CD14-positive monocyte (primary cell): Measurements from ENCODE around the gene R3HDM4. TPM values are rescaled to one million over a fixed set of nuclear protein-coding genes. Genes with fewer than 3 reads are reported as not detected.

ENCODE experiments used
- DNase-seq, 3 donors: peaks; one replicate each; pipeline ENCODE4 v3.0.0-alpha.2; 2011 to 2022
- H2AFZ ChIP-seq: 2 replicates; pipeline ENCODE4 v1.6.0; 2012; ENCODE audit warnings: mild to moderate bottlenecking, low read depth, low read length, inconsistent platforms; ENCODE audit not compliant: insufficient read depth, poor library complexity, severe bottlenecking
- H3K27ac ChIP-seq, 2 donors: 1 replicate in 1 of 2; 2 replicates in 1 of 2; pipeline ENCODE4 v1.5.1; 2012 to 2013; ENCODE audit warnings: low read length in 2 of 2, control low read depth in 1 of 2, inconsistent platforms in 1 of 2, low read depth in 1 of 2, mild to moderate bottlenecking in 1 of 2
- H3K27me3 ChIP-seq, 2 donors: one replicate each; pipeline versions ENCODE4 v1.6.0 to v1.6.1; 2011 to 2013; ENCODE audit warnings: low read length in 2 of 2; ENCODE audit not compliant: control insufficient read depth in 2 of 2, insufficient read depth in 2 of 2
- H3K36me3 ChIP-seq, 2 donors: replicated peaks in 1 of 2; 1 replicate in 1 of 2; 2 replicates in 1 of 2; pipeline versions ENCODE4 v1.5.1 to v1.6.1; 2012 to 2013; ENCODE audit warnings: low read length in 2 of 2, control low read depth in 1 of 2, inconsistent platforms in 1 of 2, mild to moderate bottlenecking in 1 of 2; ENCODE audit not compliant: insufficient read depth in 2 of 2, control insufficient read depth in 1 of 2
- H3K4me1 ChIP-seq, 2 donors: 1 replicate in 1 of 2; 2 replicates in 1 of 2; pipeline versions ENCODE4 v1.5.1 to v1.6.1; 2012 to 2013; ENCODE audit warnings: low read length in 2 of 2, control low read depth in 1 of 2, inconsistent platforms in 1 of 2, mild to moderate bottlenecking in 1 of 2, moderate library complexity in 1 of 2; ENCODE audit not compliant: insufficient read depth in 2 of 2, control insufficient read depth in 1 of 2
- H3K4me2 ChIP-seq: replicated peaks from 2 replicates; pipeline ENCODE3; 2012; ENCODE audit warnings: low read length, moderate library complexity, mild to moderate bottlenecking; ENCODE audit not compliant: poor library complexity, severe bottlenecking; ENCODE audit errors: extremely low read depth
- H3K4me3 ChIP-seq, 3 experiments: fragments of 200-600 bp in 1 of 3; sonication (generic) in 1 of 3; replicated peaks in 1 of 3; 1 replicate in 2 of 3; 2 replicates in 1 of 3; pipeline ENCODE4 v1.5.1; 2011 to 2013; ENCODE audit warnings: low read length in 3 of 3, mild to moderate bottlenecking in 3 of 3, control low read depth in 2 of 3, low read depth in 2 of 3, inconsistent platforms in 1 of 3, moderate library complexity in 1 of 3
- H3K79me2 ChIP-seq: 2 replicates; pipeline ENCODE4 v1.6.0; 2012; ENCODE audit warnings: mild to moderate bottlenecking, control low read depth, inconsistent platforms, low read length, moderate library complexity; ENCODE audit not compliant: insufficient read depth
- H3K9ac ChIP-seq: 2 replicates; pipeline ENCODE4 v1.6.0; 2017; ENCODE audit warnings: low read length, mild to moderate bottlenecking; ENCODE audit not compliant: insufficient read depth, poor library complexity, severe bottlenecking
- H3K9me3 ChIP-seq, 2 donors: replicated peaks in 1 of 2; 1 replicate in 1 of 2; 2 replicates in 1 of 2; pipeline versions ENCODE4 v1.5.1 to v1.6.1; 2012 to 2013; ENCODE audit warnings: low read length in 2 of 2, control low read depth in 1 of 2; ENCODE audit not compliant: control insufficient read depth in 1 of 2, insufficient read depth in 1 of 2
- H4K20me1 ChIP-seq: 2 replicates; pipeline ENCODE4 v1.6.0; 2012; ENCODE audit warnings: mild to moderate bottlenecking, low read length, control low read depth, moderate library complexity; ENCODE audit not compliant: insufficient read depth
- H3K27ac Mint-ChIP-seq, 7 donors: one replicate each; pipeline ENCODE4 v1.8.0; 2020; ENCODE audit warnings: mild to moderate bottlenecking in 7 of 7, mixed read lengths in 7 of 7, moderate library complexity in 6 of 7, inconsistent platforms in 2 of 7
- H3K27me3 Mint-ChIP-seq, 3 donors: one replicate each; pipeline ENCODE4 v1.8.0; 2021 to 2022; ENCODE audit warnings: low read depth in 3 of 3, mild to moderate bottlenecking in 3 of 3, mixed read lengths in 3 of 3, moderate library complexity in 3 of 3, inconsistent platforms in 1 of 3
- H3K36me3 Mint-ChIP-seq, 2 donors: one replicate each; pipeline ENCODE4 v1.8.0; 2020; ENCODE audit warnings: mixed read lengths in 2 of 2, inconsistent platforms in 1 of 2, mild to moderate bottlenecking in 1 of 2
- H3K4me1 Mint-ChIP-seq: one replicate; pipeline ENCODE4 v1.8.0; 2020; ENCODE audit warnings: mild to moderate bottlenecking, mixed read lengths
- H3K4me3 Mint-ChIP-seq, 2 donors: one replicate each; pipeline ENCODE4 v1.8.0; 2020; ENCODE audit warnings: mild to moderate bottlenecking in 2 of 2, mixed read lengths in 2 of 2, moderate library complexity in 1 of 2
- H3K9me3 Mint-ChIP-seq, 7 donors: one replicate each; pipeline ENCODE4 v1.8.0; 2020 to 2022; ENCODE audit warnings: mixed read lengths in 7 of 7, mild to moderate bottlenecking in 6 of 7, moderate library complexity in 6 of 7, inconsistent platforms in 2 of 7
- WGBS: methylation state at CpG from one replicate; pipeline ENCODE4 v1.1.5; 2013; ENCODE audit warnings: missing lambda C conversion rate; ENCODE audit not compliant: insufficient coverage; 5-methylcytosine and 5-hydroxymethylcytosine counted together
- intact Hi-C, 2 donors: fragments of 100-400 bp; cut with micrococcal nuclease; formaldehyde crosslinking; loops; one replicate each; pipeline versions ENCODE4 v1.15.0 to v1.15.1; 2023
- polyA plus RNA-seq, 3 donors: library from polyadenylated mRNA; depleted of rRNA in 1 of 3; unstranded in 2 of 3; stranded (reverse) in 1 of 3; fragments of 300-500 nt in 2 of 3; fragments of >200 nt in 1 of 3; fragmentation: Illumina TruSeq in 2 of 3; gene quantifications; 1 replicate in 2 of 3; 2 replicates in 1 of 3; pipeline ENCODE4 v1.2.3, GENCODE V29; 2012 to 2021
- TF ChIP-seq, protein P1 (sequence below): fragments of 200-600 bp; IDR thresholded peaks from one replicate; pipeline ENCODE4 v1.8.0; 2022; ENCODE audit warnings: antibody characterized with exemption, mild to moderate bottlenecking

Gene R3HDM4
- polyA plus RNA-seq, 3 donors, result 70.8 to 99.9 (median 78.7) TPM

GRCh38 chr19:882871-883497, 30.0 kb downstream of the R3HDM4 start:
- intact Hi-C loops, result no loop called here
- Histone ChIP-seq H3K27ac (no peak overlapping the region), H3K4me3 (no peak overlapping the region), H4K20me1 (peaks cover 10% of the 10 kb centered on the region), H3K79me2 (no peaks in the 10 kb centered on the region), H3K27me3 (no peaks in the 10 kb centered on the region), H3K4me2 (no peak overlapping the region), H3K9ac (no peak overlapping the region), H3K9me3 (no peaks in the 10 kb centered on the region), H2AFZ (no peak overlapping the region), H3K36me3 (peaks cover 56 to 68% of the 10 kb centered on the region in 2 donors), H3K4me1 (no peaks in the 10 kb centered on the region)
- Mint-ChIP-seq H3K9me3 (peaks cover 0 to 3% (median 0%) of the 10 kb centered on the region in 7 donors), H3K4me1 (no peaks in the 10 kb centered on the region), H3K27me3 (no peaks in the 10 kb centered on the region), H3K36me3 (peaks cover 64 to 92% of the 10 kb centered on the region in 2 donors), H3K4me3 (no peak overlapping the region), H3K27ac (no peak overlapping the region)
- TF ChIP-seq, protein P1, sequence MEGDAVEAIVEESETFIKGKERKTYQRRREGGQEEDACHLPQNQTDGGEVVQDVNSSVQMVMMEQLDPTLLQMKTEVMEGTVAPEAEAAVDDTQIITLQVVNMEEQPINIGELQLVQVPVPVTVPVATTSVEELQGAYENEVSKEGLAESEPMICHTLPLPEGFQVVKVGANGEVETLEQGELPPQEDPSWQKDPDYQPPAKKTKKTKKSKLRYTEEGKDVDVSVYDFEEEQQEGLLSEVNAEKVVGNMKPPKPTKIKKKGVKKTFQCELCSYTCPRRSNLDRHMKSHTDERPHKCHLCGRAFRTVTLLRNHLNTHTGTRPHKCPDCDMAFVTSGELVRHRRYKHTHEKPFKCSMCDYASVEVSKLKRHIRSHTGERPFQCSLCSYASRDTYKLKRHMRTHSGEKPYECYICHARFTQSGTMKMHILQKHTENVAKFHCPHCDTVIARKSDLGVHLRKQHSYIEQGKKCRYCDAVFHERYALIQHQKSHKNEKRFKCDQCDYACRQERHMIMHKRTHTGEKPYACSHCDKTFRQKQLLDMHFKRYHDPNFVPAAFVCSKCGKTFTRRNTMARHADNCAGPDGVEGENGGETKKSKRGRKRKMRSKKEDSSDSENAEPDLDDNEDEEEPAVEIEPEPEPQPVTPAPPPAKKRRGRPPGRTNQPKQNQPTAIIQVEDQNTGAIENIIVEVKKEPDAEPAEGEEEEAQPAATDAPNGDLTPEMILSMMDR, result no peak
- DNase-seq, result no peak
- 100% methylated on average over 4 of the region's 30 CpGs for WGBS

DNA sequence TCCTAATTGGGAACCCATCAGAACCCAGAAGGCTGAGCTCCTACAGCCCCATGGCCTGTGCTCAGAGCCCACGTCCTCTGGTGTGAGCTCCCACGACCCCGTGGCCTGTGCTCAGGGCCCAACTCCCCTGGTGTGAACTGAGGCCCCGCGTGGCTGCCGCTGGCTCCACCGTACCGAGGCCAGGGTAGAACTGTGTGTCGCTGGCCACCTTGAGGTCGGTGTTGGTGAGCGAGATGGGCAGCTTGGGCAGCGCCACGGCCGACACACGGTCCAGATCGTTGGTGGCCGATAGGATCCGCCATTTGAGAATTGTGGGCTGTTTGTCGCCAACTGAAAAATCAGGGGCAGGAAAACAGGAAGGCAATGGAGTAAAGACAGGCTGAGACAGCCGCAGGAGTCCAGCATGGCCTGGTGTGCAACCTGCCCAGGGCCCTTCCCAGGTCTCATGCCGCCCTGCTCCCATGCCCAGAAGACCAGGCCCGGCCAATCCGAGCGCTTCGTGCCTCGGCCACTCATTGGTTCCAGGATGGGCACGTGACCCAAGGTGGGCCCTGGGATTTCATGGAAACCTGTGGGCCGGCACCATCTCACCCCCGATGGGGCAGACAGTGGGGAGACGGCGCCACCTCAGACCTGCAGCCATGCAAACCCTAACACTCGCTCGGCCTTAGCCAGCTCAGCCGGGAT, 31.5 kb downstream of the R3HDM4 start:
- no peak for DNase-seq
- Histone ChIP-seq H3K4me3 (no peak overlapping the region), H3K27ac (no peak overlapping the region), H3K9me3 (no peaks in the 10 kb centered on the region), H3K79me2 (no peaks in the 10 kb centered on the region), H3K4me2 (no peak overlapping the region), H3K36me3 (peaks cover 56 to 57% of the 10 kb centered on the region in 2 donors), H3K4me1 (no peaks in the 10 kb centered on the region), H4K20me1 (peaks cover 10% of the 10 kb centered on the region), H3K9ac (no peak overlapping the region), H3K27me3 (no peaks in the 10 kb centered on the region), H2AFZ (no peak overlapping the region)
- intact Hi-C loops, result no loop called here
- Mint-ChIP-seq H3K36me3 (peaks cover 56 to 88% of the 10 kb centered on the region in 2 donors), H3K9me3 (peaks cover 0 to 3% (median 0%) of the 10 kb centered on the region in 7 donors), H3K4me1 (no peaks in the 10 kb centered on the region), H3K27ac (no peak overlapping the region), H3K27me3 (no peaks in the 10 kb centered on the region), H3K4me3 (no peak overlapping the region)
- TF ChIP-seq, protein P1, result no peak
- 97% methylated on average over 30 of the region's 34 CpGs for WGBS
